SU-DHL-6 (cell line): ENCODE results near the gene NTSR1.

Source experiments
- H2AFZ ChIP-seq: fragments of 200-600 bp; sonication (generic); 2 replicates; pipeline ENCODE4 v1.6.1; 2014; ENCODE audit warnings: low read depth, mild to moderate bottlenecking, moderate library complexity, mixed read lengths, antibody characterized with exemption, low read length; ENCODE audit not compliant: severe bottlenecking
- H3F3A ChIP-seq: fragments of 200-600 bp; shearing (Covaris generic); 2 replicates; pipeline ENCODE4 v1.6.0; 2016; ENCODE audit warnings: antibody characterized with exemption, mild to moderate bottlenecking; ENCODE audit not compliant: insufficient read depth
- H3K27ac ChIP-seq: fragments of 200-600 bp; sonication (generic); 2 replicates; pipeline ENCODE4 v1.5.1; 2016; ENCODE audit warnings: low read depth, mild to moderate bottlenecking, low read length, moderate library complexity, mixed read lengths
- H3K27me3 ChIP-seq: fragments of 200-600 bp; sonication (generic), shearing (Covaris generic); 2 replicates; pipeline ENCODE4 v1.6.0; 2014; ENCODE audit warnings: mild to moderate bottlenecking, low read length
- H3K36me3 ChIP-seq: fragments of 200-600 bp; sonication (generic); 2 replicates; pipeline ENCODE4 v1.6.1; 2014; ENCODE audit warnings: mild to moderate bottlenecking, low read length, mixed read lengths
- H3K4me2 ChIP-seq: fragments of 300-600, 200-600 bp; shearing (Covaris generic), sonication (generic); 2 replicates; pipeline ENCODE4 v1.6.0; 2014; ENCODE audit warnings: low read length, low read depth, mild to moderate bottlenecking; ENCODE audit not compliant: poor library complexity, severe bottlenecking
- H3K4me3 ChIP-seq: fragments of 200-600 bp; sonication (generic); 2 replicates; pipeline ENCODE4 v1.5.1; 2014; ENCODE audit warnings: antibody characterized with exemption, low read length, mild to moderate bottlenecking, mixed read lengths; ENCODE audit not compliant: insufficient read depth, poor library complexity, severe bottlenecking
- H3K79me2 ChIP-seq: fragments of 200-600 bp; sonication (generic); 2 replicates; pipeline ENCODE4 v1.6.1; 2014; ENCODE audit warnings: mild to moderate bottlenecking, low read length, moderate library complexity; ENCODE audit not compliant: insufficient read depth
- H3K9ac ChIP-seq: fragments of 200-600 bp; sonication (generic); 2 replicates; pipeline ENCODE4 v1.7.0; 2014; ENCODE audit warnings: mild to moderate bottlenecking, low read length
- H3K9me2 ChIP-seq: fragments of 200-600 bp; sonication (generic); replicated peaks from 2 replicates; pipeline ENCODE4 v1.6.1; 2014; ENCODE audit warnings: low read length; ENCODE audit not compliant: insufficient read depth
- H3K9me3 ChIP-seq: fragments of 200-600 bp; sonication (generic); 2 replicates; pipeline ENCODE4 v1.6.1; 2014; ENCODE audit warnings: low read length, mixed read lengths; ENCODE audit not compliant: insufficient read depth
- H4K20me1 ChIP-seq: fragments of 200-600 bp; sonication (generic); 2 replicates; pipeline ENCODE4 v1.6.1; 2014; ENCODE audit warnings: low read depth, mild to moderate bottlenecking, antibody characterized with exemption, low read length, moderate library complexity, mixed read lengths
- EZH2phosphoT487 ChIP-seq: fragments of 200-600 bp; sonication (generic), shearing (Covaris generic); conservative IDR thresholded peaks from 2 replicates; pipeline ENCODE4 v1.6.1; 2018; ENCODE audit warnings: mild to moderate bottlenecking, antibody characterized with exemption, low read length, moderate library complexity, mixed read lengths
- TF ChIP-seq, protein P1 (sequence below): fragments of 200-600 bp; sonication (generic); IDR thresholded peaks from one replicate; pipeline ENCODE4 v1.5.1; 2017; ENCODE audit warnings: antibody characterized with exemption, mild to moderate bottlenecking, low read length, moderate library complexity; ENCODE audit not compliant: insufficient read depth, poor library complexity, severe bottlenecking

NTSR1 gene

DNA sequence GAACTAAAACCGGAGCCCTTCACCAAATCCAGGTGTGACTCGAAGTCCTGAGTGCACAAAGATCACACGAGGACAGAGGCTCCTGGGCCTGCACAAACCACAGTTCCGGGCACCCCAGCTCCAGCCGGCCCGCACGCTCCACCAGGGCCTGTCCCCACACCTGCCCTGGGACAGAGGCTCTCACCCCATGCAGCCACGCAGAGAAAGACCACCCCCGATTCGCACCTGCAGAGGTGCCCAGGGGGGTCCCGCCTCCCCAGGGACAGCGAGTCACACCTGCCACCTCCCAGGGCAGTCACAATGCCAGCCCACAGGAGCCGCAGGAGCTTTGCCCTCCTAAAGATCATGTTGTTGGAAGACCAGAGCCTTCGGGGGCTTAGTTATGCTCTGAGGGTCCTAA lies 62.3 kb downstream of the NTSR1 start:
- TF ChIP-seq, protein P1, sequence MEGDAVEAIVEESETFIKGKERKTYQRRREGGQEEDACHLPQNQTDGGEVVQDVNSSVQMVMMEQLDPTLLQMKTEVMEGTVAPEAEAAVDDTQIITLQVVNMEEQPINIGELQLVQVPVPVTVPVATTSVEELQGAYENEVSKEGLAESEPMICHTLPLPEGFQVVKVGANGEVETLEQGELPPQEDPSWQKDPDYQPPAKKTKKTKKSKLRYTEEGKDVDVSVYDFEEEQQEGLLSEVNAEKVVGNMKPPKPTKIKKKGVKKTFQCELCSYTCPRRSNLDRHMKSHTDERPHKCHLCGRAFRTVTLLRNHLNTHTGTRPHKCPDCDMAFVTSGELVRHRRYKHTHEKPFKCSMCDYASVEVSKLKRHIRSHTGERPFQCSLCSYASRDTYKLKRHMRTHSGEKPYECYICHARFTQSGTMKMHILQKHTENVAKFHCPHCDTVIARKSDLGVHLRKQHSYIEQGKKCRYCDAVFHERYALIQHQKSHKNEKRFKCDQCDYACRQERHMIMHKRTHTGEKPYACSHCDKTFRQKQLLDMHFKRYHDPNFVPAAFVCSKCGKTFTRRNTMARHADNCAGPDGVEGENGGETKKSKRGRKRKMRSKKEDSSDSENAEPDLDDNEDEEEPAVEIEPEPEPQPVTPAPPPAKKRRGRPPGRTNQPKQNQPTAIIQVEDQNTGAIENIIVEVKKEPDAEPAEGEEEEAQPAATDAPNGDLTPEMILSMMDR = no peak
- no peak for TF ChIP-seq EZH2phosphoT487
- Histone ChIP-seq H3K9ac (no peak overlapping the region), H3K4me2 (no peak overlapping the region), H4K20me1 (no peaks in the 10 kb centered on the region), H3K79me2 (no peaks in the 10 kb centered on the region), H3K9me2 (no peaks in the 10 kb centered on the region), H3K27me3 (no peaks in the 10 kb centered on the region), H3F3A (no peaks in the 10 kb centered on the region), H3K4me3 (no peak overlapping the region), H2AFZ (no peak overlapping the region), H3K9me3 (no peaks in the 10 kb centered on the region), H3K27ac (no peak overlapping the region), H3K36me3 (no peaks in the 10 kb centered on the region)

DNA sequence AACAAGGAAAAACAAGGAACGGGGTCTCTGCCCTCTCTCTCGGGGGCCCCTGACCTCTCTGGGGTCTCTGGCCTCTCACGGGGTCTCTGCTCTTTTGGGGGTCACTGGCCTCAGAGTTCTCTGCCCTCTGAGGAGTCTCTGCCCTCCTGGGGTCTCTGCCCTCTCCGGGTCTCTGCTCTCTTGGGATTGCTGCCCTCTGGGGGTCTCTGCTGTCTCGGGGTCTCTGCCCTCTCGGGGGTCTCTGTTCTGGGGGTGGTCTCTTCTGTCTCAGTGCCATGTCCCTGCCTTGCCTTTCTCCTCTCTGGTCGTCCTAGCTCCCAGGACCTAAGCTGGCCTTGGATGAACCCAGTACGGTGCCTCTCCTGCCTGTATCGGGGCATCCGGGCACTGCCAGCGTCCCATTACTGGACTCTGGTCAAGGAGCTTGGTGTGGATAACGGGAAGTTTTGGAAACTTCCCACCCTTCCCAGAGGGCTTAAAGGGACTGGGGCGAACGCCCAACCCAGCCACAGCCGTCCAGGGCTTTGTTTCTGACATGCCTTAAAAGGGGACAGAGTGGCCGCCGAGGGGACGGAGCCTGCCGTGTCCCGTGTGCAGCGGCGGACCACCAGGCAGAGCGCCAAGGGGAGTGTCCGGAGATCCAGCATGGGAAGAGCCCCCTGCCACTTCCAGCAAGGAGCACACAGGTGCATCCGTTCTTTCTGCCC lies 62.9 kb downstream of the NTSR1 start:
- no peaks in the 10 kb centered on the region for H3K79me2 ChIP-seq
- no peak overlapping the region for H3K4me2 ChIP-seq
- H3K27ac ChIP-seq = no peak overlapping the region
- H3K27me3 ChIP-seq = no peaks in the 10 kb centered on the region
- no peaks in the 10 kb centered on the region for H3F3A ChIP-seq
- no peaks in the 10 kb centered on the region for H3K36me3 ChIP-seq
- H4K20me1 ChIP-seq = no peaks in the 10 kb centered on the region
- H3K4me3 ChIP-seq = no peak overlapping the region
- no peaks in the 10 kb centered on the region for H3K9me2 ChIP-seq
- no peak overlapping the region for H3K9ac ChIP-seq
- TF ChIP-seq, protein P1 = no peak
- no peak for TF ChIP-seq EZH2phosphoT487
- H2AFZ ChIP-seq = no peak overlapping the region
- no peaks in the 10 kb centered on the region for H3K9me3 ChIP-seq

DNA sequence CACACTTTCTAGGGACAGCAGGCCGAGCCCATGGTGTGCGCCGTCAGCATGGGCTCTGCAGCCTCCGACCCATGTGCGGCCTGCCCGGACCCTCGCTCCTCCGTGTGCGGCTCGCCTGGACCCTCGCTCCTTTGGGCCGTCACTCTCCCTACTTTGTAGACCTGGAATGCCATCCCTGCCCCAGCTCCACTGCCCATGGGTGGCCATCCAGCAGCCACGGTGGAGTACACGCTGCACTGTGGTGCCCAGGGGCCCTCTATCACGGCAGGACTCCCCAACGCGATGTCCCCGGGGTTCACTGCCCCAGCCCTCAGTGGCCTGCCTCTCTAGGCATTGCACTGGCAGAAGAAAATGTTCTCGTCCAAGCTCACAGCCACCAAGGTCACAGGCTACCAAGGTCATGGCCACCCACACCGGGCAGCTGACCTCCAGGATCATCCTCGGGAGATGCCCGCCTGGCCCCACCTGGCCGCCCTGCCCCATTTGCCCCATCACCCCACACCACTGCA lies 63.5 kb downstream of the NTSR1 start:
- no peaks in the 10 kb centered on the region for H3K9me2 ChIP-seq
- no peak overlapping the region for H2AFZ ChIP-seq
- H3K36me3 ChIP-seq = no peaks in the 10 kb centered on the region
- no peaks in the 10 kb centered on the region for H3F3A ChIP-seq
- no peaks in the 10 kb centered on the region for H3K9me3 ChIP-seq
- no peak overlapping the region for H3K4me3 ChIP-seq
- TF ChIP-seq, protein P1 = no peak
- TF ChIP-seq EZH2phosphoT487 = no peak
- H3K9ac ChIP-seq = no peak overlapping the region
- no peaks in the 10 kb centered on the region for H3K79me2 ChIP-seq
- H4K20me1 ChIP-seq = no peaks in the 10 kb centered on the region
- H3K27me3 ChIP-seq = no peaks in the 10 kb centered on the region
- H3K27ac ChIP-seq = no peak overlapping the region
- no peak overlapping the region for H3K4me2 ChIP-seq
